Lower lobe of right lung (tissue), 2 donors: ENCODE results near the gene KCNH4. TPM values are rescaled to one million over a fixed set of nuclear protein-coding genes. Genes with fewer than 3 reads are reported as not detected.

Source experiments
- ATAC-seq, 2 donors: fragments of 200-7000 bp; cut with Tn5 transposase; one replicate each; pipeline ENCODE4 v1.9.1; 2020 to 2022; ENCODE audit warnings: mild to moderate bottlenecking in 2 of 2, moderate library complexity in 2 of 2
- DNase-seq: peaks from one replicate; pipeline ENCODE4 v3.0.0-alpha.2; 2020
- H3K27ac ChIP-seq: fragments of 200-600 bp; one replicate; pipeline ENCODE4 v1.8.0; 2022
- H3K27me3 ChIP-seq: fragments of 200-600 bp; one replicate; pipeline ENCODE4 v1.8.0; 2022; ENCODE audit warnings: low read depth
- H3K36me3 ChIP-seq: fragments of 200-600 bp; one replicate; pipeline ENCODE4 v1.8.0; 2022; ENCODE audit warnings: mild to moderate bottlenecking
- H3K4me1 ChIP-seq: fragments of 200-600 bp; one replicate; pipeline ENCODE4 v1.8.0; 2022
- H3K4me3 ChIP-seq: fragments of 200-600 bp; one replicate; pipeline ENCODE4 v1.8.0; 2022; ENCODE audit warnings: mild to moderate bottlenecking
- H3K9me3 ChIP-seq: fragments of 200-600 bp; one replicate; pipeline ENCODE4 v1.8.0; 2022
- CTCF ChIP-seq: fragments of 200-600 bp; IDR thresholded peaks from one replicate; pipeline ENCODE4 v1.8.0; 2022; ENCODE audit warnings: antibody characterized with exemption, mild to moderate bottlenecking
- intact Hi-C: fragments of 100-400 bp; cut with DNase I; formaldehyde crosslinking; loops from one replicate; pipeline ENCODE4 v1.11.0; 2022
- total RNA-seq: library from RNA; stranded (reverse); fragmentation: NEBNext Ultra II Directional; extraction: Animal tissue kit (Norgen Biotek cat#: 25700); gene quantifications from one replicate; pipeline ENCODE4 v1.2.1, GENCODE V29; 2021
- donor health status: DM: no; HTN: yes; CAD: no; lungs with severe emphysema.

Gene KCNH4
- total RNA-seq, 1 donor from 2014 or later: 0.09 TPM

GRCh38 chr17:42107124-42107523, 73.8 kb downstream of the KCNH4 start:
- peaks cover 52% of the 10 kb centered on the region for H3K36me3 ChIP-seq
- intact Hi-C loops: no loop called here
- no peak for ATAC-seq
- no peak overlapping the region for H3K27ac ChIP-seq
- peak overlapping the region; percentile 35 for H3K4me3 ChIP-seq
- no peak for TF ChIP-seq CTCF
- peaks cover 11% of the 10 kb centered on the region for H3K4me1 ChIP-seq
- H3K27me3 ChIP-seq: no peaks in the 10 kb centered on the region
- DNase-seq: no peak
- H3K9me3 ChIP-seq: no peaks in the 10 kb centered on the region

Other genes with a start within 250 kb of the KCNH4 start
- 46.3 TPM for gene CNP, start 214.3 kb downstream of the KCNH4 start, total RNA-seq
- 82.0 TPM for gene DNAJC7, start 163.7 kb downstream of the KCNH4 start, total RNA-seq
- 27.1 TPM for gene NKIRAS2, start 161.1 kb downstream of the KCNH4 start, total RNA-seq
- gene C17orf113, start 130.5 kb downstream of the KCNH4 start, total RNA-seq: 0.89 TPM
- gene ZNF385C, start 82.7 kb downstream of the KCNH4 start, total RNA-seq: 1.2 TPM
- gene DHX58, start 68.4 kb downstream of the KCNH4 start, total RNA-seq: 40.4 TPM
- 41.6 TPM for gene KAT2A, start 59.8 kb downstream of the KCNH4 start, total RNA-seq
- gene HSPB9, start 58.3 kb downstream of the KCNH4 start, total RNA-seq: not detected
- gene RAB5C, start 26.2 kb downstream of the KCNH4 start, total RNA-seq: 153 TPM
- not detected for gene HCRT, start 4.3 kb upstream of the KCNH4 start, total RNA-seq
- 33.4 TPM for gene GHDC, start 13.4 kb upstream of the KCNH4 start, total RNA-seq
- gene STAT5B, start 95.2 kb upstream of the KCNH4 start, total RNA-seq: 67.9 TPM
- 53.3 TPM for gene STAT5A, start 107.4 kb upstream of the KCNH4 start, total RNA-seq
- gene STAT3, start 207.3 kb upstream of the KCNH4 start, total RNA-seq: 278 TPM
- 269 TPM for gene CAVIN1, start 242.1 kb upstream of the KCNH4 start, total RNA-seq